Measurements from ENCODE around the gene PCP4. TPM values are rescaled to one million over a fixed set of nuclear protein-coding genes. Genes with fewer than 3 reads are reported as not detected.

PCP4 gene
- total RNA-seq, 3 donors from 2014 or later: 1.4 to 23.6 (median 3.9) TPM

- Histone ChIP-seq H3K4me1 (ENCODE audit: low read depth) (no peaks in the 10 kb centered on the region), H3K9me3 (peaks cover 3% of the 10 kb centered on the region), H3K36me3 (ENCODE audit: low read depth) (no peaks in the 10 kb centered on the region), H3K4me3 (no peak overlapping the region)
- intact Hi-C loops (cut with DNase I, micrococcal nuclease): no loop called here
- no peak for TF ChIP-seq CTCF (IDR thresholded peaks at IDR 0.05)
- DNase-seq (no peak), ATAC-seq (no peak)
Observed at GRCh38 chr21:39958731-39959130, 91.5 kb downstream of the PCP4 start.

- ATAC-seq (no peak), DNase-seq (no peak)
- Histone ChIP-seq H3K9me3 (peaks cover 3% of the 10 kb centered on the region), H3K4me3 (no peak overlapping the region), H3K4me1 (ENCODE audit: low read depth) (no peaks in the 10 kb centered on the region), H3K36me3 (ENCODE audit: low read depth) (no peaks in the 10 kb centered on the region)
- intact Hi-C loops (cut with DNase I, micrococcal nuclease): no loop called here
- TF ChIP-seq CTCF (IDR thresholded peaks at IDR 0.05): no peak
Observed at GRCh38 chr21:39961251-39961650, 94.0 kb downstream of the PCP4 start.

GRCh38 chr21:39965026-39965425 is 97.8 kb downstream of the PCP4 start:
- Histone ChIP-seq H3K4me1 (ENCODE audit: low read depth) (no peaks in the 10 kb centered on the region), H3K9me3 (peaks cover 3% of the 10 kb centered on the region), H3K4me3 (no peak overlapping the region), H3K36me3 (ENCODE audit: low read depth) (no peaks in the 10 kb centered on the region)
- no peak for TF ChIP-seq CTCF (IDR thresholded peaks at IDR 0.05)
- intact Hi-C loops (cut with DNase I, micrococcal nuclease): no loop called here
- no peak for ATAC-seq
- DNase-seq: no peak

GRCh38 chr21:39966786-39967185 is 99.5 kb downstream of the PCP4 start:
- Histone ChIP-seq H3K36me3 (ENCODE audit: low read depth) (no peaks in the 10 kb centered on the region), H3K4me1 (ENCODE audit: low read depth) (no peaks in the 10 kb centered on the region), H3K4me3 (no peak overlapping the region), H3K9me3 (no peaks in the 10 kb centered on the region)
- no peak for ATAC-seq
- intact Hi-C loops (cut with DNase I, micrococcal nuclease): no loop called here
- no peak for DNase-seq
- TF ChIP-seq CTCF (IDR thresholded peaks at IDR 0.05): no peak

GRCh38 chr21:39968010-39968409 is 100.8 kb downstream of the PCP4 start:
- Histone ChIP-seq H3K4me3 (no peak overlapping the region), H3K9me3 (no peaks in the 10 kb centered on the region), H3K36me3 (ENCODE audit: low read depth) (no peaks in the 10 kb centered on the region), H3K4me1 (ENCODE audit: low read depth) (no peaks in the 10 kb centered on the region)
- intact Hi-C loops (cut with DNase I, micrococcal nuclease): no loop called here
- no peak for DNase-seq
- ATAC-seq: no peak
- TF ChIP-seq CTCF (IDR thresholded peaks at IDR 0.05): no peak

- H3K4me1 ChIP-seq (ENCODE audit: low read depth): no peaks in the 10 kb centered on the region
- no peak for TF ChIP-seq CTCF (IDR thresholded peaks at IDR 0.05)
- DNase-seq (no peak), ATAC-seq (no peak)
- no peaks in the 10 kb centered on the region for H3K36me3 ChIP-seq (ENCODE audit: low read depth)
- no peaks in the 10 kb centered on the region for H3K9me3 ChIP-seq
- no peak overlapping the region for H3K4me3 ChIP-seq
- intact Hi-C loops (cut with DNase I, micrococcal nuclease): no loop called here
Observed at GRCh38 chr21:39969691-39970364, 102.6 kb downstream of the PCP4 start.

Measured in mucosa of descending colon (tissue), 3 donors.